NCI-H748 (cell line): ENCODE results near the gene YWHAB.

ENCODE experiments used
- DNase-seq: peaks from one replicate; lab custom pipeline; 2025; ENCODE audit not compliant: unreplicated experiment; lab: John Stamatoyannopoulos, UW

YWHAB gene

GRCh38 chr20:44911264-44911921, 25.9 kb downstream of the YWHAB start:
- DNase-seq: peak; percentile 30

GRCh38 chr20:44912189-44912588, 26.7 kb downstream of the YWHAB start:
- DNase-seq: no peak

- no peak for DNase-seq
Measured at GRCh38 chr20:44914924-44915323, 29.4 kb downstream of the YWHAB start.

- DNase-seq: no peak
Measured at GRCh38 chr20:44916586-44916985, 31.1 kb downstream of the YWHAB start.

- no peak for DNase-seq
Measured at GRCh38 chr20:44917399-44917798, 31.9 kb downstream of the YWHAB start.

GRCh38 chr20:44918342-44918741, 32.8 kb downstream of the YWHAB start:
- DNase-seq: no peak

- no peak for DNase-seq
Measured at GRCh38 chr20:44918761-44919160, 33.3 kb downstream of the YWHAB start.

- DNase-seq: no peak
Measured at GRCh38 chr20:44921447-44921846, 35.9 kb downstream of the YWHAB start.

GRCh38 chr20:44924541-44924940, 39.0 kb downstream of the YWHAB start:
- no peak for DNase-seq

- no peak for DNase-seq
Measured at GRCh38 chr20:44928595-44928994, 43.1 kb downstream of the YWHAB start.

GRCh38 chr20:44930517-44931168, 45.1 kb downstream of the YWHAB start:
- DNase-seq: no peak

GRCh38 chr20:44931911-44932310, 46.4 kb downstream of the YWHAB start:
- no peak for DNase-seq

- DNase-seq: no peak
Measured at GRCh38 chr20:44932916-44933315, 47.4 kb downstream of the YWHAB start.

- no peak for DNase-seq
Measured at GRCh38 chr20:44936510-44936909, 51.0 kb downstream of the YWHAB start.

- DNase-seq: no peak
Measured at GRCh38 chr20:44938637-44939036, 53.1 kb downstream of the YWHAB start.

GRCh38 chr20:44941120-44941691, 55.7 kb downstream of the YWHAB start:
- no peak for DNase-seq

GRCh38 chr20:44942264-44942973, 56.9 kb downstream of the YWHAB start:
- no peak for DNase-seq

GRCh38 chr20:44943828-44944227, 58.3 kb downstream of the YWHAB start:
- no peak for DNase-seq

GRCh38 chr20:44945261-44945660, 59.8 kb downstream of the YWHAB start:
- DNase-seq: no peak

GRCh38 chr20:44946271-44946852, 60.9 kb downstream of the YWHAB start:
- DNase-seq: no peak

GRCh38 chr20:44948107-44948506, 62.6 kb downstream of the YWHAB start:
- DNase-seq: no peak

- no peak for DNase-seq
Measured at GRCh38 chr20:44948513-44948912, 63.0 kb downstream of the YWHAB start.
